Measurements from ENCODE around the gene RHOF.

RHOF gene

GRCh38 chr12:121731473-121731872, 62.0 kb downstream of the RHOF start:
- Histone ChIP-seq H3K27me3 (replicated peaks in 2 of 5; ENCODE audit: control insufficient read depth in 4 of 5, insufficient read depth in 5 of 5, low read length in 4 of 5) (no peaks in the 10 kb centered on the region), H3K27ac (ENCODE audit: insufficient read depth in 1 of 2, low read depth in 1 of 2, low read length in 2 of 2, poor library complexity in 1 of 2, severe bottlenecking in 2 of 2) (no peak overlapping the region), H3K36me3 (ENCODE audit: control insufficient read depth in 4 of 4, insufficient read depth in 4 of 4, low read length in 3 of 4) (no peaks in the 10 kb centered on the region), H3K9me3 (ENCODE audit: control extremely low read depth in 1 of 5, control insufficient read depth in 4 of 5, insufficient read depth in 2 of 5, low read depth in 1 of 5, low read length in 4 of 5) (no peaks in the 10 kb centered on the region), H3K4me1 (ENCODE audit: control extremely low read depth in 1 of 4, control insufficient read depth in 4 of 4, insufficient read depth in 4 of 4, low read length in 3 of 4) (no peaks in the 10 kb centered on the region), H3K4me3 (ENCODE audit: control insufficient read depth in 1 of 7, extremely low read depth in 1 of 7, insufficient read depth in 4 of 7, low read depth in 2 of 7, low read length in 6 of 7) (no peak overlapping the region)
- ChIA-PET CTCF (no interaction called here), POLR2A (no interaction called here)
- no peak for DNase-seq
- 100% methylated on average over 4 of the region's 7 CpGs for WGBS (ENCODE audit: insufficient coverage)

GRCh38 chr12:121729021-121729420, 64.5 kb downstream of the RHOF start:
- ChIA-PET POLR2A (no interaction called here), CTCF (interaction anchor here (1.2 to 2.1 kb wide), 2 partner anchors 9 to 44 kb away, joined by 3 to 7 read pairs; no protein-coding TSS in a partner anchor)
- Histone ChIP-seq H3K9me3 (ENCODE audit: control extremely low read depth in 1 of 5, control insufficient read depth in 4 of 5, insufficient read depth in 2 of 5, low read depth in 1 of 5, low read length in 4 of 5) (no peaks in the 10 kb centered on the region), H3K4me1 (ENCODE audit: control extremely low read depth in 1 of 4, control insufficient read depth in 4 of 4, insufficient read depth in 4 of 4, low read length in 3 of 4) (no peaks in the 10 kb centered on the region), H3K27me3 (replicated peaks in 2 of 5; ENCODE audit: control insufficient read depth in 4 of 5, insufficient read depth in 5 of 5, low read length in 4 of 5) (no peaks in the 10 kb centered on the region), H3K4me3 (ENCODE audit: control insufficient read depth in 1 of 7, extremely low read depth in 1 of 7, insufficient read depth in 4 of 7, low read depth in 2 of 7, low read length in 6 of 7) (no peak overlapping the region), H3K27ac (ENCODE audit: insufficient read depth in 1 of 2, low read depth in 1 of 2, low read length in 2 of 2, poor library complexity in 1 of 2, severe bottlenecking in 2 of 2) (no peak overlapping the region), H3K36me3 (ENCODE audit: control insufficient read depth in 4 of 4, insufficient read depth in 4 of 4, low read length in 3 of 4) (peaks cover 0 to 3% (median 0%) of the 10 kb centered on the region in 4 experiments)
- no peak for DNase-seq
- 99% methylated on average over 6 of the region's 6 CpGs for WGBS (ENCODE audit: insufficient coverage)
